Stimulated activated CD8-positive, alpha-beta memory T cell treated with anti-CD3 and anti-CD28 coated beads, Interleukin-12 subunit alpha, Interleukin-12 subunit beta, amount 100 ng/mL, for 1 hour (primary cell): ENCODE measurements around the gene GABRR2.

Source experiments
- DNase-seq: peaks from one replicate; pipeline ENCODE4 v3.0.0-alpha.2; 2020; ENCODE audit warnings: low read depth

GABRR2 gene

DNA sequence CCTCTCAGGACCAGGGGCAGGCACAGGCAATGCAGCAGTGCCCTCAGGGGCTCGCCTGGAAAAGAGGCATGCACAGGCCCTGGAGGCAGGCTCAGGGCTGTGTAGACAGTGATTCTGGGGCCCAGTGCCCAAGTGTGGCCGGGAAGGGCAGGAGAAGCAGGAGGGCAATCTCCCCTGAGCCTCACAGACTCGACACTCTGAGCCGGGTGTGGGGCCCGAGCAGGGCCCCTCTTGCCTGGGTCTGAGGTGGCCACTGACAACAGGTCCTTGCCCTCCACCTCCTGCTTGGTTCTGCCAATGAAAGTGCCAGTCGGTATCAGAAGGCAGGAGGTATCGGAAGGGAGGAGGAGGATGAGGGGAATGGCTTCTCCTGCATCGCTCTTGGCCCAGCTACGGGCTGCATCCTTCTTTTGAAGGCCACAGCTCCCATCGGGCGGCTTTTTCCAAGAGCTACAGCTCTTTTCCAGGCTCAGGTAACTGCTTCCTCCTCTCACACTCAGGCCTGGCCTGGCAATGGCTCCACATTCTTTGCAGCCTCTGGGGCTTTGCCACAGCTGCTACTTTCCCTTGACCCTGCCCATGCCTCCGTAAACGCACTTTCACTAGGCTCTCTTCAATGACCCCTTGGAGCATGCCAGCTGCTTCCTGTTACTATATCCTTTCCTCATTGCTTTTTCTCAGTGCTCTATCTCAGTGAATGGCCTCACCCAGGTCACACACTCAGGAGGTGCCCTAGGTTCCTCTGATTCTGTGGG, 24.5 kb downstream of the GABRR2 start:
- DNase-seq: no peak

DNA sequence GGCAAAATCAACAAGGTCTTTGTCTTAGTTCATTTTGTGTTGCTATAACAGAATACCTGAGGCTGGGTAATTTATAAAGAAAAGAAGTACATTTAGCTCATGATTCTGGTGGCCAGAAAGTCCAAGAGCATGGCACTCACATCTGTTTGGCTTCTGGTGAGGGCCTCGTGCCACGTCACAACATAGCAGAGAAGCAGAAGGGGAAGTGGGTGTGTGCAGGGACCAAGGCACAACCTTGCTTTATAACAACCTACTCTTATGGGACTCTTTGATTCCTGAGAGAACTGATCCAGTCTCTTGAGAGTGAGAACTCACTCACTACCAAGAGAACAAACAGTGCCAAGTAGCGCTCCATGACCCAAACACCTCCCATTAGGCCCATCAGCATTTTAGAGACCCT, 25.4 kb downstream of the GABRR2 start:
- DNase-seq: no peak

DNA sequence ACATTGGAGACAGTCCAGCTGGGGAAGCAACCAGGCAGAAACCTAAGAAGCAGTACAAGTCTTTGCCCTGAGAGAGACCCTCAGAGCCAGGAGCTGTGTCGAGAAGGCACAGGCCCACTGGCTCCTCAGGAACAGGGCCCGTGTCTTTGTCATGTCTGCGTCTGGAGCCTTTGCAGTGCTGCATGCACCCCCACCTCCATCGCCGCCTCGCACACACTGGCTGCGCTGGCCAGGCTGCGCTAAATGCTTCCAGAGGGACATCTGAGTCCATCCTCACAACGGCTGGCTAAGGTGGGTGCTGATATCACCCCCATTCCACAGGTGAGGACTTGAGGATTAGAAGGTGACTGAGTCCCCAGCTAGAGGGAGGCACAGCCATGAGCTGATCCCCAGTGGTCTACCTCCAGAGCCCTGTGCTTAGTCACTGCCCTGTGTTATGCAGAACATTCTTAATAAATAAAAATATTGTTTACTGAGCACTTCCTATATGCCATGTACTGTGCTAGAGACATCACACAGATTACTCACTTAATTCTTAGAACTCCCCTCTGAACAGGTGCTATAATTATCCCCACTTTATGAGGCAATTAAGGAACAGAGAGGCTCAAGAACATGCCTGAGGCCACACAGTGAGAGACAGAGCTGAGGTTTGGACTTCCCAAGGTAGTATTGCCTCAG, 27.6 kb downstream of the GABRR2 start:
- DNase-seq: no peak

DNA sequence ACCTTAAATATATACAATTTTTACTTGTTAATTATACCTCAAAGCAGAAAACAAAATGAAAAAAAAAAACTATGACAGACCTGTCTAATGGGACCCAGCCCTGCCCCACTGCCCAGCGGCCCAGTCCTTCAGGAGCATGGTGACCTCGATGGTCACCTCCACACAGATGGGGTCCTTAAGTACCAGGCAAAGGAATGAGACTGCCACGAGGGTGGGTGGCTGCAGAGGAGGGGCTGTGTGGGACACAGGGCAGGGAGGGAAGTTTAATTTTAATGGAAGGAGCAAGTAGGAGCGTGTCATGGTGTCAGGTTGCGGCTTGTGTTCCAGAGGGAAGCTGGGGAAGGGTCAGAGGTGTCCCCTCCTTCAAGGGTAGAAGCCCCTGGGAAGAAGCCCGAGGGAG, 28.6 kb downstream of the GABRR2 start:
- no peak for DNase-seq

DNA sequence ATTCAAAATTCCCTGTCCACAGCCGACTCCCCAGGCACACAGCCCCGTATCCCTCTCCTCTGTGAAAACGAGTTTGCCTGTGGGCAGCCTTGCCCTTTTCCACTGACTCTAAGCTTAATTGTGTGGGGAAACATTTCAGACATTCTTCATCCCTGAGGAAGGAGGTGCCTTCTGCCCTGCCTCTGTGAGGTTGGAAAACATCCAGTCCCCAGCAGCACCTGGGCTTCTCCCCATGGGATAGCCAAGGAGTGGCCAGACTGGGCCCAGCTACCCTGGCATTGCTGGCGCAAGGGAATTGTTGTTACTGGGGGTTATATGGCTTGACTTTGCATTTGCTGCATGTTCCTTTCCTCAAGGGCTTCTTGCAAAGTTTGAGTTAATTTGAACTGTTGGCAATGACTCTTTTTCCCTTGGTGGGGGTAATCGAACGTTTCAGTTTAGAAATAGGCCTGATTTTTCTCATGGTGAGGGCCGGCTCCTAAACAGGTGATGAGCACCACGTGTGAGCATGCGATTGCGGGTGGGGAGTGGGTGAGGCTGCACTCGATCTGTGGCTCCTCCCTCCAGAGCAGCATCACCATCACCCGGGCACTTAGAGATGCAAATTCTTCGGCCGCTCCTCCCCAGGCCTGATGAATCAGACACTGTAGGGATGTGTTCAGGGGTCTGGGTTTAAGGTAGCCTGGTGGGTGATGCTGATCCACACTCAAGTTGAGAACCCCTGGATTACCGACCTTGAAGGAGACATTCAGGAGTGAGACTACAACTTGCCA, 29.9 kb downstream of the GABRR2 start:
- no peak for DNase-seq

DNA sequence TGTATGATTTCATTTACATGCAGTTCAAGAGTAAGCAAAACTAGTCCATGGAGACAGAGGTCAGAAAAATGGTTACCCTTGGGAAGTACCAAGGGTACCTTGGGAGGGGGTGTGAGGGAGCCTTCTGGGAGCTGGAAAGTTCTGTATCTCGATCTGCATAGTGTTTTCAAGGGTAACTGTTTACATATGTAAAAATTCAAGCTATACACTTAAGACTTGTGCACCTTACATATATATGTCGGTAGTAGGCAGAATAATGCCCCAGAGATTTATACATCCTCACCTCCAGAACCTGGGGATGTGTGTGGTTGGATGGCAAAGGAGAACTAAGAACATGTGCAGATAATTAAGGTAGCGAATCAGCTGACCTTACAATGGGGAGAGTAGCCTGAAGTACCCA, 31.0 kb downstream of the GABRR2 start:
- no peak for DNase-seq

DNA sequence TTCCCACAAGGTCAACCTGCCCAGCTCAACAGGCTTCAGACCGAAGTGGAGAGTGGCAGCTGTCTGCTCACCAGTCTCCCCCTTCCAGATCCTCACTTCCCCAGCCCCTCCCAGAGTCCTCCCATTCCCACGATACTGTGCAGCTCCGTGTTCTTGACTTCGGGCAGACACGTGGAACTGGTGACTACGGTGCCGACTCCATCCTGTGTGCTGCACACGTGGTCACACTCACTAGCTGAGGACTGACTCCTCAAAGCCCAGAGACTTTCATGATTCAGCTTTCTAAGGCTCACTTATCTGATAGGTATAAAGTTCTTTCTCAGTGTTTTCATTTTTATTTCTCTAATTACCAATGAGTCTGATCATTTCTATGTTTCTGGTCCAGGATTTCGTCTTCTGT, 32.4 kb downstream of the GABRR2 start:
- DNase-seq: no peak

DNA sequence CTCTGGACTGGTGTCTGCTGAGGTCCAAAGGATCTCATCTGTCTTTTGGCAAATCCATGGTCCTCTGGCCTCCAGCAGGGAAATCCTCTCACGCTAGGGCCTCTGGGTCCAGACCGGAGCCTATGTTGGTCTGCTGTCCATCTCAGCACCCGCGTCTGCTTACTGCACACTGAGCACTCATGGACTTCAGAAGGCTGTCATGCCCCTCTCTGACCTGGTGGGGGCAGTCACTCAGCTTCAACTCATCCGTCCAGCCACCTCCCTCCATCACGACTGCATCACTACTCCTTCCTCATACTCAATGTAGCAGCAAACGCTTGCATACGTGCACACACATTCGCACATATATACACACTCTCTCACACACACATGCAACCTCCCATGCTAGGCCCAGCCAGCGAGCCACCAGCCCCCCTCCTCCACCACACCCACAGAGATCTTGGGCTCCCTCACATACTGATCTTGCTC, 33.3 kb downstream of the GABRR2 start:
- DNase-seq: peak; percentile 13

DNA sequence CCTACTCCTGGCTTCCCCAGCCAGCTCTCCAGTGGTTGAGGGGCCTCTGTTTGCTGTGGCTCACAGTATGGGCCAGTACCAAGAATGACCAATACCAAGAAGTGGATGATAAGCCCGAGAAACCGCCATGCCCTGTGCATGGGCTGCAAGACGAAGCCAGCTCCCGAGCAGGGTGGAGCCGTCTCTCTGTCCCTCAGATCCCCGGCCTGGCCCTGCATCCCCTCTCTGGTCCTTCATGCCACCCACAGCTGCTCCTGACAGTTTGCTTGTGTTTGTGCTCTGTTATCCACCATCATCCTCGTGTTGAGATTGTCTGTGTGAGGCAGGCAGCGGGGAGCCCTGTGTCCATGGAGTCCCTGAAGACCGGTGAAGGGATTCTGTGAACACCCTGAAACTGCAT, 36.1 kb downstream of the GABRR2 start:
- DNase-seq: no peak

DNA sequence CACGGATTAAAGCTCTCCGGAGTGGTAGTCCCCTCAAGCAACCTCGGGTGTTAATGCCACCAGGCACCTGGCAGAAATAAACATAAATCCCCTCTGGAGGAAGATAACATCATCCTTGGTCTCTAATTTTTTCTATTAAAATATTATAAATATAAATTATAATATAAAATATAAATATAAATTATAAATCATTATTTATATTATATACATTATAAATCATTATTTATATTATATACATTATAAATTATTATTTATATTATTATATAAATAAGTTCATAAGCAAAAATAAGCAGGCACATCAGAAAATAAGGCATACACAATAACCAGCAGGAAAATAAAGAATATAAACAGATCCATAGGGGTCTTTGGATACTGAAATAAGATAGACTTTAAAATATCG, 39.2 kb downstream of the GABRR2 start:
- no peak for DNase-seq

DNA sequence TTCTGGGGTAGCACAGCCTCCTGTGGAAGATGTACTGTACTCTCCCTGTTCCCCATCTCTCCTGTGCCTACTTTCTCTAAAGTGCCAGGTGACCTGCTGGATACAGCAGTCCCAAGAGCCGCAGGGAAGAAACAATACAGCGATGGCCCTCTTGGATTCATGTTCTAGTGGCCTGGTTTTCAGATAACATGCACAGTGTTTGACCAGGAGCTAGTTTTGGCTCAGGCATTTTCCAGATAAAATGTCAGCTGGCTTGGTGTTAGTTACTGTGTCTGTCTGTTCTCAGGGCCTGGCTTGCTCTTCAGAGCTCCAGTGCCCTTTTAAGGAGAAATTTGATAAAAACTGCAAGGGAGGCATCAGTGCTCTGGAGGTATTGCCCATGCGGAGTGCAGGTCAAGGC, 41.3 kb downstream of the GABRR2 start:
- DNase-seq: no peak

DNA sequence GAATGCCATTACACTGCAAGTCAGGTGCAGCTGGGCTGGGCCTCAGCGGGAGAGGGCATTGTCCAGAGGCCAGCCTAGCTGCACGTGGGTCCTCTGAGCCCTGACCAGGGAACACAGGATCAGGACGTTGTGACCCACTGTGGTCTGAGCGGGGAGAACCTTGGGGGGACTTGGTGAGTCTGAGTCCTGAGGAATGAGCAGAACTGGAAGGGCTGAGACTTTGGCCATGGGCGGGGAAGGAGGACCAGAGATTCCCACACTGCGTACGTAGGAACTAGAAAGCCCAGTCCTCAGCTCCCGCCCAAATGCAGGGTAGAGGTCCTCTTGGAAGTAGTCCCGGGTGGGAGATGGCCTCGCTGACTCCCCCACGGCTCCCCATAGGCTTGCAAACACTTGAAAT, 42.5 kb downstream of the GABRR2 start:
- no peak for DNase-seq

DNA sequence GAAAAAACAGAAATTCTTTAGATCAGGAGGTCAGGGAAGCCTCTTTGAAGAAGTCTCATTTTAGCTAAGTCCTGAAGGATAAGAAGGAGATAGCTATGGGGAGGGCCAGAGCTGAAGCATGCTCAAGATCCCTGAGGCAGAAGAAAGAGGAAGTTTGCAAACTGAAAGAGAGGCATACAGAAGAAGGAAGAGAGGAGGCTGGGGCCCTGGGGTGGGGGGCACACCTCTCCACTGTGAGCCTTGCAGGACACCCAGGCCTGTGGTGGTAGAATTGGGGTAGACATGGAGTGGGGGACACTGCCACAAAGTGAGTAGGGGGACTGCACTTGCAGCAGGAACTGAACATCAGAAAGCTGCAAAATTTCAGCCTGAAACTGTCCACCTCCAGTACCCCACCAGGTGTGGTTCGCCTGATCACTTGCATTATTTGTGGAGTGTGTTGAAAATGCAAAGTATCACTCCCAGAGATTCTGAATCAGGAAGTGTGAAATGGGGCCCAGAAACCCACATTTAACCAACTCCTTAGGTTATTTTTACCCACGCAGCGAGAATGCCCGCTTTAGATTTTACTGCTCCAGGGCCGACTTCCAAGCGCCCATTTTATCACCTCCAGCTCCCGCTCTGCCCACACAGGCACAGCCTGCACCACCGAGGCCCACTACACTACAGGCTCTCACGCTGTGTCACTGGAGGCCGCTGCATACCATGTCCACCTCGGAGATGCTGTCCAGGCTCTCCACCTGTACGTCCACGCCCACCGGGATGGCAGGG, 44.0 kb downstream of the GABRR2 start:
- no peak for DNase-seq

DNA sequence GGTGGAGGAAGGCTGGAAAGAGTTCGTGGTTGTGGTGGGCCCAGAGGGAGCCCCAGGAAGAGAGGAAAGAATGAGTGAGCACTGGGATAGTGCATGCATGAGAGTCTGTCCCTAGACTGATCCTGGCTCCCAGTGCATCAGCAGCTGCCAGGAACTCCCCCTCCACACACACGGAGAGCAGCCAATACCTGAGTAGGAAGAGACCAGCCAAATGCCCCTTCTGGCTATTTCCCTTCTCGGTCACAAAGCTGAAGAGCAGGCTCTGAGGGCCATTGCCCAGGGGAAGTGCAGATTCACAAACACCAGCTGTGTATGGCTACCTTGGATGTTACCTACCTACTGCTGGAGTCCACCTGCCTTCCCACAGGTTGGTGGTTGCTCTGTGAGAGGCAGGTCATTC, 45.1 kb downstream of the GABRR2 start:
- DNase-seq: no peak

DNA sequence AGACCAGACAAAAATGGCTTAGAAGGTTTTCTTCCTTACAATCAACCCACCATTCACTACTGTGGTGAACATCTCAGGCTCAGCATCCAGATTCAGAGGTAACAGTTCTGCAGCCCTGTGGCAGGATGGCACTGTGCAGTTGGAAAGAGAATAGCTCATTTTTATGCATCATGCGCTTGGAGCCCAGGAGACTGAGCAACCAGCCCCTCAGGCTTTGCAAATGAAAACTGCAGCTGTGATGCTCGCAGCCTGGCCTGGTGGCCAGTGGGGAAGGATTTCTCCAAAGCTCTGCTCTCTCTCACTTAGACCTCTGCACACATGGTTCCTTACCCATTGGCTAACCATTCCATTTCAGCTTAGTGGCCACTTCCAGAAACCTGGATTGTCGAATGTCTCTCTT, 45.8 kb downstream of the GABRR2 start:
- no peak for DNase-seq

DNA sequence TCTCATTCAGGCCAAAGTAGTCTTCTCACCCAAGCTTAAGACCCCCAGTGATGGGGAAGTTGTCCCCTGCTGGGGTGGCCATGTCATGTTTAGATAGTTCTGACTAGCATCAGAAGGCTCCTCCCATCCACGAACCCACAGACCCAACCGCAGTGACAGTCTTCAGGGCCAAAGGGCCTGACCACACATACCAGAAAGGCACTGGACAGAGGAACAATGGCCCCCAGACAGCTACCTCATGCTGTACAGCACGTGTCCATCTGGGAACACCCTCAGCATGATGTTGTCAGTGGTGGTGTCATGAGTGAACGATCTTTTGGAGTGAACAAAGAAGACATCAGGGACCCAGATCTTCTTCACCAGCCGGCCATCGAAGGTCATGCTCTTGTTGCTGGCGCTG, 46.3 kb downstream of the GABRR2 start:
- DNase-seq: no peak

DNA sequence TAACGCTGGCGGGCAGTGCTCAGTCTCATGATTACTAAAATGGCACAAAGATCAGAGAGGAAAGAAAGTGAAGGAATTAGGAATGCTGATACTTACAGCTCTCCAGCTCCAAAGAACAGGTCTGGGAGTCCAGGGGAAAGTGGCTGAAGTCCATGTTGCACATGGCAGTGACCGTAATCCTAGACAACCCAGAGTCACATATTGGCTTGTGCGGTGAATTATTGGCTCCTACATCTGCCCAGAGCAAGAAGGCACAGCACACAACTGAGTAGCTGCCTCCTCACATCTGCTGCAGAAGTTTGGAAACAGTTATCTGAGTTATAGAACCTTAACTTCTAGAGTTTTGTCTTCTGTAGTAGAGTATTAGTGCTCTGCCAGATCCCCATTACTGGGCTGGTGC, 47.2 kb downstream of the GABRR2 start:
- no peak for DNase-seq

DNA sequence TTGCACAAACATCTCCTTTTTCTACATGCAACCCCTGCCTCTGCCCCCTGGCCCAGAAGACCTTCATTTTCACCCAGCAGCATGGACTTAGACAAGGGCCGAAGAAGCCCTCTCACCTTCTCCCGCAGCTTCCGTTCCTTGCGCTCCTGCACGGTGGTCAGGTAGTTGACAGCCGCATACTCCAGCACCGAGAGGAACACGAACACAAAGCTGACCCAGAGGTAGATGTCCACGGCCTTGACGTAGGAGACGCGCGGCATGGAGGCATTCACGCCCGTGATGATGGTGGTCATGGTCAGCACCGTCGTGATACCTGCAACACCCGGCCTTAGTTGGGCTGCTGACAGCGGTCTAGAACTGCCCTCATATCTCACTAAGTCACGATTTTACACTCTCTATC, 50.8 kb downstream of the GABRR2 start:
- no peak for DNase-seq

DNA sequence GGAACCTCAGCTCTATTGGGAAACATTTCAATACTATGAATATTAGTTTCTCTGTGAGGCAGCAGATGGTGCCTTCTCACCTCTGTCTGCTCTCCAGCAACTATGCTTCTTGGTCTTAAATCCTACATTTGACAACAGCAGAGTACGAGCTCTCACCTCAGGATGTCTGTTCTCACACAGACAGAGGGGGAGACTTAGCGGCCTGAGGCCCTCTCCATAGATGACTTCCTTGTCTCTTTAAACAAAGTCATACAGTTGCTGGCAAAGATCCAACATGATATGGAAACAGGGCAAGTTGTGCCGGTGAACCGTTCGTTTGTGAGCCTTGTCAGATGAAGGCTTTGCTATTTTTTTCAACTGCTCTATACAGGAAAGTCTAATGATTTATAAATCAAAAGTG, 54.3 kb downstream of the GABRR2 start:
- no peak for DNase-seq

DNA sequence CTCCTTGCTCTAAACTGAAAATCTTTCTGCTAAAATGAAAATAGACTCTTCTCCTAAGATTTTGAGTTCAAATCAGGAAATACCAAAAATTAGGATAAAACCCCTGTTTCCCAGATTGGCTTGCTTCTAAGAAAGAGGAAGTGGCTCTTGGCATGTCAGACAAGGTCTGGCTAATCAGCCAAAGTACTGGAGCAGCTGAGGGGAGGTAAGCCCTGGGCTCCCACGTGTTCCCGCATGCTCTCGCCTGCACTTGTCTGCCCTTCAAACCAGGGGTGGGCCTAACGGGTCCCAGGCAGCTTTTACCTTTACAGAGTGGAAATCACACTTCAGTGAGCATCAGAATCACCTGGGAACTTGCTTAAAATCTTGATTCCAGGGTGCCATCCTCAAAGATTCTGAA, 54.8 kb downstream of the GABRR2 start:
- no peak for DNase-seq

DNA sequence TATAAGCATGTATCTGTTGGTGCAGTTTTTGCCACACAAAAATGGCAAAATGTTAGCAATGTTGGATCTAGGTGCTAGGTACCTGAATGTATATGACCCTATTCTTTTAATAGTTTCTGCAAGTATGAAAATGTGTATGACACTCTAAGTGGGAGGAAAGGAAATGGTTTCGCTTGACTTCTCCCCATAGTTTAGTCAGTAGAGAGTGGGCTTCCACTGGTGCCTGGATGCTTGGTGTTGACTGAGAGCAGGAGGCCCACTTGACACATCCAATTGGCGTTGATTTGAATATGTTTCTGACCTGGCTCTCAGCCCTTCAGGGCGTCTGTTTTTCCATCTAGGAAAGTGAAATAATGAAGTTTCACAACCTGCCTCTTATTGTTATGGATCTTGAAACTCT, 56.2 kb downstream of the GABRR2 start:
- no peak for DNase-seq

DNA sequence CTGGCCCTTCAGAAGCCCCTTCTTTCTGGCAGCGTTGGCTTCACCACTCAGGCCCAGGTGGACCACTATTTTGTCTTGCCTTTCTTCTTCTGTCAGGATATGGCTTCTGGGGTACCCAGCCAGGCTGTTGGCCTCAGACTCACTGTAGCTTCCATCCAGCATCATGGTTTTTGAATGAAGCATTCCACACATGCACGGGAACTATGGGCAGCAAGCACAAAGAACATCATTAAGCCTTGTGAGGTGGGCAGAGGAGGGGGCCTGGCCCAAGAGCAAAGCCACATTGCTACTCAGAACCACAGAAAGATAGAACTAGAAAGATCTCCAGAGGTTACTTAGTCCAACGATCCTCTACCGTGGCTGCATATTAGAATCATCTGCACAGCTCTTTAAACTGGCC, 57.3 kb downstream of the GABRR2 start:
- no peak for DNase-seq
